ENCODE data around the gene DIP2B.

Gene DIP2B

DNA sequence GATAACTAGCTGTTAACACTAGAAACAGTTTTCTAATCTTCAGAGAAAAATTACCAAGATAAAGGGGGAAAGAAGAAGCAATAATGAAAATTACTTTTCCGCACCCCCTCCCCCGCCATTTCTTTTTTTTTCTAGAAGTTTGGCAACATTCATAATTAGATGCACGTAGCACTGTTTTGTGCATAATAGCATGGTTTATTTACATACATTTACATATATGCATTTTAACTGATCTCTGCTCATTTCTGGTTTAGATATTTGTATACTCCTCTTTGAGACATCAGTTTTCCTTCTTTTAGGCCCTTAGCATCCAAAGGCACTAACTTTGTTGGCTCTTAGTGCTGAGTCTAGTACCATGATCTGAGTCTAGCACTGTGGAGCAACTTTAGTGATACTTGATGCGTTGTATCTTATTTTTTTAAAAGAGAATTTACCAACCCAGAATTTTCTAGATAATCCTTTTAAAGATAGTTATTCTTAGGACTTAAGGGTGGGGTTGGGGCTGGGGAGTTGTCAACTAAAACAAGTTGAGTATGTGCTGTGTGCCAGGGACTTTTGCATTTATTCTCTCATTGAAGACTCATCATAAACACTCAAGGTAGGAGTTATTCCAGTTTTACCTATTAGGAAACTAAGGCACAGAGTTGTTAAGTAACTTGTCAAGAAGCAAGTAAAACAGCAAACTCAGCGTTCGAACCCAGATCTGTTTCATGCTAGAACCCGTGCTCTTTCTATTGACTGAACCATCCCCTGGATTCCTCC is 110.5 kb downstream of the DIP2B start:
- no peak for DNase-seq

DNA sequence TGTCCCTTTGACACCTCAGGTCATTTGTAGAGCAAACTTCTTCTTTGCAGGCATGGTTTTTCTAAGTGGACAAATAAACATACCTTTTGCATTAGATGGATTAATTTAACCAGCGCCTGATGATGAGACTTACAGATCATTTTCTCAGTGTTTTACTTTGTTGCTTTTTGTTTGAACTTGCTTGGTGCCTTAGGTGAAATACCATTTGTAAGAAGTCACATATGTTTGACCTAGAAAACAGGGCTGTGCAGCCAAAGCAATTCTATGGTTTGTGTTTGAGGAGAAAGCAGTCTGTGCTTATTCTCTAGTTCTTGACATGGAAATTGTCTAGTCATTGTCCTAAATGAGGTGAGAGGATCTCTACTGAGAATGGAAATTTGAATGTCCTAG is 111.1 kb downstream of the DIP2B start:
- no peak for DNase-seq

DNA sequence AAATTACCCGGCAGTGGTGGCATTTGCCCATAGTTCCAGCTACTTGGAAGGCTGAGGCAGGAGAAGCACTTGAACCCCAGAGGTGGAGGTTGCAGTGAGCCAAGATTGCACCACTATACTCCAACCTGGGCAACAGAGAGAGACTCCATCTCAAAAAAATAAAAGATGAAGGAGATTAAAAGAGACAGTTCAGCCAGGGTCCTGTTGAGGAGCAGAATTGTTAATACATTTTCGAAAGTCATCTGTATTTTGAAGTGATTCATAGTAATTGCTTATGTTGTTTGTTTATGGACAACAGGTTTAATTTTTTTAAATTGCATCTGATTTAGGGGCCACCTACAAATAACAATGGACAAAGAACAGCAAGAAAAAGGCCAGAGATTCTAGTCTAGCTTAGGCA is 112.9 kb downstream of the DIP2B start:
- DNase-seq, result no peak

DNA sequence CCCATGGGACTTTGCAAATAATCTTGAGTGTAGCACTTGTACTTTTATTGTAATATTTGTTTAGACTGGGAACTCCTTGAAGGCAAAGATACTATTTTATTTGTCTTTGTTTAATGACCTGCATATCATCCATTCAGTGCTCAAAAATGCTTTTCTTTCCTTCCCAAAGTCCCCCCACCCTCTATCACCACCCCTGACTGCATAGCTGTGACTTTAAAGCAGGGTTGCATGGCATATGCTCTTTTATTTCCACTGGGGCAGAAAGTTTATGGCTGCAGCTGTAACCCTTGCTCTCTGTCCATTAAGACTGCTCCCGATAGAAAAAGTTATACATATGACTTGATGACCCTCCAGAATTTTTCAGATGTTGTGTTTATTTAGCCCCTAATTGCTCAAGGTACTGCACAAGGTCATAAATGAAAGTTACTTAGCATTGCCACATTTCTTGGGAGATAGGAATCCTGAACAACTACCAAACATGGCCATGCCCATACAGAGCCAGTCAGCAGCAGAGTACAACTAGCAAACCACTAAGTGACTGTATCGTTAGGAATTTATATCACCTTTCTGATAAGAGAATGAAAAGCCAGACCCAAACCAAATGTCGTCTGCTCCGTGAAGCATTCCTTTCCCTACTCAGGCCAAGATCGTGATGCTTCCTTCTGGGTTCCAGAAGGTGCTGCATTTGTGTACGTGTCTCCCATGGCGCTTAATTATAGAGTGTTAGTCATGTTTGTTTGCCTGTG is 114.3 kb downstream of the DIP2B start:
- no peak for DNase-seq

DNA sequence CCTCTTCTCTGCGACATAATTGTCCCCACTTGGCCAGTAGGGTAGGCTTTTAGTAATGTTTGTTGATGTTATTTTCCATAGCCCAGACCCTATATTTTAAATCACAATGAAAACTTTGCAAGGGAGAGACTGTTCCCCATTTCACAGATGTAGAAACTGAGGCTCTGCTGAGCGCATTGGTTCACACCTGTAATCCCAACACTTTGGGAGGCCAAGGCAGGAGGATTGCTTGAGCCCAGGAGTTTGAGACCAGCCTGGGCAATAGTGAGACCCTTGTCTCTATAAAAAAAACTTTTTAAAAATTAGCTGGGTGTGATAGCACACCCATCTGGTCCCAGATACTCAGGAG is 114.8 kb downstream of the DIP2B start:
- no peak for DNase-seq

DNA sequence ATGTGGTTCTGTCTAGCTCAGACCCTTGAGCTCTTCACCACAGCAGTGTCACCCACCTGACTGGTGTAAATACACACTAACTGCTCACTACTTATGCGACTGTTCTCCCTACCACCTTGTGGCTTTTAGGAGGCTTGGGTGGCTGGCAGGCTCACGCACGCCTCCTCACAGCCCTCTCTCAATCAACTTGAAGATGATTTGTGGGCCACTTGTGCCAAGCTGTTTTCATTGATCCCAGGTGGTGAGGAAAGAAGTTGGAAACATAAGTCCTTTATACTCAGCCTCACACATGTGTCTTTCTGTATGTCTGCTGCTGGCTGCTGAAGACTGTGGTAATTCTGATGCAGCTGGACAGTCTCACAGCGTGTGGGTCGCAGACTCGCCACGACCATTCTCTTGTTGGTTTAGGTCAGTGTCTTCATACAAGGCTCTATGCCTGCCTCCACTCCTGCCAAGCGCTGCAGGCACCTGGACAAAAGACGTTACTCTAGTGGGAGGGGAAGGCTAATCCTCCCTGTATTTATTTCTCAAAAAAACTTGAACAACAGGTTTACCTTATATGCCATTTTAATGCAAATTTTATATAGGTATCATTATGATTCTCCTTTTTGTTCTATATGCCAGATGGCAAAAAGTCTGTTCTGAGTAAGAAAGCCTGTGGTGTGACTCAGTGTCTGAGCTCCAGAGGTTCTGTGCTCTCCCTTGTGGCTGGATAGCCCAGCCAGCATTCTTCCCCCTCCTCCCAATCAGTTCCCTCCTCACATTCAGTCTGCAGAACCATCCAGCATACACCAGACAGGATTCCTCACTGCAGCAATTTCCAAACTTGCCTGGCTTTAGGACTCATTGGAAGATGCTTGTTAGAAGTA is 115.6 kb downstream of the DIP2B start:
- peak in 1 of 2 donors; percentile 35 for DNase-seq

DNA sequence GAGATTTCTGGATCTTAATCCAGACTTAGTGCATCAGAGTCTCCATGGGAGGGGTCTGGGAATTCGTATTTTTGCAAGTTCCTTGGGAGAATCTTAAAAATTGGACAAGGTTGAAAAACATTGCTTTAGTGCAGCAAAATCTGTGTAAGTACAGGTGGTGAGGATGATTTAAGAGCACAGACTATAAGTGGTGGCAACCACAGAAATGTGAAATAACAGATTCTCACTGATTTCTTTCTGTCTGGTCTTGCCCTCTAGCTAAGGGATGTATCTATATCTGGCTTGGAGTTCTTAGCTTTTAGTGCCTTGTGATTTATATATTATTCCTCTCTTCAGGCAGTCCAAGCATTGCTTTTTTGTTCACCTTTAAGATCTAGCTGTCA is 116.2 kb downstream of the DIP2B start:
- no peak for DNase-seq

DNA sequence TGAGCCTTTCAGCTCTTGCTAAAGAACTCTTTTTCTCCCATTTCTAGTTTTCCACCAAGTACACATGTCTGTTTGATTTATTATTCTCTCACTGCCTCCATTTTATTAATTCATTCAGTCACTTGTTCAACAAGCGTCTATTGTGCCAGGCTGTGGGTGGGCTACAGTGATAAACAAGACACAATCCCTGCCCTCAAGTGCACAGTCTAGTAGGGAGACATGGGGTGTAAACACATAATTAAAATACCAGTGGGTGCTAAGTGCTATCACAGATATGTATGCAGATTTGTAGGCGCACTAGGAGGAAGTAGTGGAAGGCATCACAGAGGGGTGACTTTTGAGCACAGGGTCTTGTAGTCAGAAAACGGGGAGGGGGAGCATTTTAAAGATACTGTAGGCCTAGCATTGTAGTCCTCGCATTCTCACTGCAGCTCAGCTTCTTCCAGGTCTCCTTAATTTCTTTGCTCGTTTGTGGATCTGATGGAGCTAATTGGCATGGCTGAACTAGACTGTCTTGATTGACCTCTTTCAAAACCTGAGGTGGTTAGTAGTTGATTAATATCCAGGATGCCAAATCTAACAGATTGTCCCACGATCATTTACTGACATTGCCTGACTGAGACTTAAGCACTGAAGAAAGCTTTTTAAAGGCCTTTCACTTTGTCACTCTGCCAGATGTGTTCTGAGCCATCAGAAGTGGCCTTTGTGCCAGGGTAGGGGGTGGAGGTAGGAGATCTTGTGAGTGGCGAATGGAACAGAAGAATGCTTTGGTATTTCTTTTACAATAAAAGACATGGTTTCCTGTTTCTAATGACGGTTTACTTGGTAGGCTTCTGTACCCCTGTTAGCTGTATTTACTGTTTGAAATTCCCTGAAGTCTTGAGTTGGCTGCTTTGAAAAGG is 116.9 kb downstream of the DIP2B start:
- no peak for DNase-seq

DNA sequence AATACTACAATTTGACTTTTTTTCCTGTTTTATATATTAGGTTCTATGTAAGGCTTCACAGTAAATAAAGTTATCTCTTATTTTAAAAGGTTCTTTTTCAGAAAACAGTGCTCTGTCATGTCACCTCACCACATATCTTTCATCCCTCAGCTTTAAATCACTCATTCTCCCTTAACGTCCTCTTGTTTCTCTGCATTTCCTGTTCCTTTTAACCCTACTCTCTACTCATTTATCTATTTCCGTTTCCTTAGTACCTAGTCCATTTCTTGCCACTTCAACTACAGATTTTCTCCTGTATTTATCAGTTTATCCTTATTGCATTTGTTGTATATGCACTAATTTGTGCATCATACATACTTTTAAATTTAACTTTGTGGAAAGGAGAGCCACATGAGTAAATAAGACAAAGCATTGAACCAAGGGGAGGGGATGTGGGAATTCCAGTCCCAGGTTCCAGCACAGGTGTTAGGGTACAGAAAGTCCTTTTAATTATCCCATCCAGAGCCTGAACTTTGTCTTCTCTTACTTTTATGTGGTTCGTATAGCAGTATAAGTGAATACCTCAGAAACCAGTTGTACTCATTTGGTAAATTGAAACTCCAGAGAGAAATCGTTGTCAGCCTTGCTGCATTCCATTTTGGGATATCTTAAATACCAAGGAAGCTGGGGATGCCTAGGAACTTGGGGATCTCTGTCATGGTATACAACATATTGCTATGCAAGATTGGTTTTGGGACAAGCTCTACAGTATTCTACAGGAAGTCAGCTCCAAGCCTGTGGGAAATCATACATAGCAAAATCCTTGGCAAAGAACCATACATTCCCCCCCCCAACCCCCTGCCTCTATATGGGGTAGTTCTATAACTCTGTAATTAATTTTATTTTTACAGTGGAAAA is 120.5 kb downstream of the DIP2B start:
- DNase-seq, result no peak

DNA sequence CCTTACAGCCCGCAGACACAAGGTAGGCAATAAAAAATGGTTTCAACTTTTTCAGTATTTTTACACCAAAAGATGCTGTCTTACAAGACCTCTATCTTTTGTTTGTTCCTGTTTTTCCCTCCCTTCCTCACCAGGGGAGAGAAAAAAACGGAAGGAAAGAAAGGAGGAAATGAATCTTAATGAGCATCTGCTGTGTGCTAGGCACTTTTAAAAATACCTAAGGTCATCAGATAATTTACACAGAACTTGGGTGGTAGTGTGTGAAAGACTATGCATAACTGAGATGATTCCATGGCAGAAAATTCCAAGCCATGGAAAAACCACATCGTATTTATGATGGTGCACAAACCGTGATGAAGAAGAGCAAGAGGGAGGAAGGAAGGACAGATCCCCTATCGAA is 121.2 kb downstream of the DIP2B start:
- no peak for DNase-seq

DNA sequence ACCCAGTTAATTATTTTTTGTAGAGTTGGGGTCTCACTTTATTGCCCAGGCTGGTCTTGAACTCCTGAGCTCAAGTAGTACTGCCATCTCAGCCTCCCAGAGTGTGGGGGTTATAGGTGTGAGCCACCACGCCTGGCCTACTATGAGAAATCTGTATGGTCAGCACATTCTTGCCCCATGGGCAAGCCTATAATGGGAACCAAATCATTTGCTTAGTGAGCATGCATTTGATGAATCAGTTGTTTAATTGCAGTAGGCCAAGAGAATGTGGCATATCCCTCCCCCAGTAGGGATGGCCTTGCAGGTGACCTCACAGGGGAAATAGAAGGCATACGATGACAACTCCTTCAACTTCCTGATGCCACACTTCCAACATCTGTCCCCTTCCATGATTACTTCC is 122.7 kb downstream of the DIP2B start:
- DNase-seq, result no peak

DNA sequence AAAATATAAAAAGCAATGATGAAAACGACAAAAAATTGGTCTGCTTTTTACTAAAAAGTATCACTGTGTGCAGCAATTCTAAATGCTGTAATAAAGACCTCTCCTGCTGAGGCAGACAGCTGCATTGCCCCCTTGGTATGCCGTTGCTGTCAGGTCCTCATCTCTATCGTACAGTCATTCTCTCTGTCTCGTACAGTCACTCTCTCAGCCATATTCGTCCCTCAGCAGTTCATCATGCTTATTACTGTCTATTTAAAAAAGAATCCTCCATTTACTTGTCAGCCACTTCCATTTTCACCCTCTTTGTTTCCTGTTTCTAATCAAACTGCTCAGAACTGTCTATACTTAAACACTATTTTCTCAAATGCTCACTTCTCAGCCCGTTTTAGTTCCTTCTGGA is 123.6 kb downstream of the DIP2B start:
- no peak for DNase-seq

DNA sequence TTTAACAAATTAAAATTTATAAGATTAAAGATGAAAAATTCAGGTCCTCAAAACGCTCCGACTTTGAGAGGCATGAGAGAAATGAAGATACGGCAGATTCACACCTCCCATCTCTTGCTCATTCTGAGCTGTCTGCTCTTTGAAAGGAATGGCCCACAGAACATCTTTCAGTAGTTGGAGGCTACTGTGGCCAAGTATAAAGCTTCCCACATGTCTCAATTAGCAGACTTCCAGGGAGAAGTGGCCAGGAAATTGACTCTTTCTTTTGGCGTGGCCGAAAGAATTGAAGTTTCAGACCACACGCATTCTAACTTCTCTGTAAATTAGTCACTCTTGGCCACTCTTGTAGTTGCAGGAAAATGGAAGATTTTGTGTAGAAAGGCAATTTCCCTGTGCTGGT is 129.2 kb downstream of the DIP2B start:
- DNase-seq, result no peak

DNA sequence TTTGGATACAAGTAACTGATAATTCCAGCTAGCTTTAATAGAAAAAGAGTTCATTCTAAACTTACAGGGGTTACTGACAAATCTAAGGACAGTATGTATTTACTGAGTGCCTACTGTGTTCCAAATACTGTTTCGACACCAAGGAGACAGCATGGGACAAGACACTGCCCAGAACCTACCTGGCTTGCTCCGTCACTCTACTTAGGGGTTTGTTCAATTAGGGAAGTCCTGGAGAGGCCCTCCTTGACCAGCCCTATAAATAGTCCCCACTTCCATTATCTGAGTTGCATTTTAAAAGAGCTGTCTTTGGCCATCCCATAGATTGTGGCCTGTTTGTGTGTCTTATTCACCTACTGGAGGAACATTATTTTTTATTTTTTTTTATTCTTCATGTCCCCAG is 129.6 kb downstream of the DIP2B start:
- no peak for DNase-seq

DNA sequence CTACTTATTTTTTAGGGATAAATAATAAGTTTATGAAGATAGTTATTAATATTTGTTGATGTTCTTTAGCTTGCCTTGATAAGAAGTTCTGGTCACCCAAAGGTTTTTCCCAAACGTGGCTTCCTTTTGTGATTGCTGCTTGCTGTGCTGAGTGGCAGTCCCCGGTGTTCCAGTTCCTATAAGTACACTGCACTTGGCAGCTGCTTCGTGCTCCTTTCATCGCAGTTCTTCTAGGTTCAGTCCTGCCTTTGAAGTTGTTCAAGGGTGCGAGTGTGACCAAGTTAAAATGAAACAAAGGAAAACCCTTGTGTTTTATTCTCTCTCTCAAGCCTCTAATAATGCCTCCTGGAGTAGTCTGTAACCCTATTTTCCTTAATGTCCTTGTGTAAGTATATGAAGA is 130.6 kb downstream of the DIP2B start:
- no peak for DNase-seq

DNA sequence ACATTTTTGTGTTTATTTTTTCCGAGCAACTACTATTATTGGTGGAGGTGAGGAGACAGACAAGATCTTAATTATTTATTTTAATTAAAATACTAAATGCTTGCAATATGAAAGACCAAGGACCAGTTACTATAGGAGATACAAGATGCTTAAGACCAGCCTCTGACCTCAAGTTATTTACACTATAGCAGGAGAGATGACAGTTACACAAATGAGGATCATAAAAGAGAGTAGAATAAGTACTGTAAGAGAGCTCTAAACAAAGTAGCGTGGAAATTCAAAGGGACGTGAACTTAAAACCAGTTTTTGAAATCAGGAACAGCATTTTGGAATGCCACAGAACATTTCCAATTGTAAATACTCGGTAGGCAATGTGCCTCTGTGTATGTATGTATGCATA is 131.1 kb downstream of the DIP2B start:
- no peak for DNase-seq

DNA sequence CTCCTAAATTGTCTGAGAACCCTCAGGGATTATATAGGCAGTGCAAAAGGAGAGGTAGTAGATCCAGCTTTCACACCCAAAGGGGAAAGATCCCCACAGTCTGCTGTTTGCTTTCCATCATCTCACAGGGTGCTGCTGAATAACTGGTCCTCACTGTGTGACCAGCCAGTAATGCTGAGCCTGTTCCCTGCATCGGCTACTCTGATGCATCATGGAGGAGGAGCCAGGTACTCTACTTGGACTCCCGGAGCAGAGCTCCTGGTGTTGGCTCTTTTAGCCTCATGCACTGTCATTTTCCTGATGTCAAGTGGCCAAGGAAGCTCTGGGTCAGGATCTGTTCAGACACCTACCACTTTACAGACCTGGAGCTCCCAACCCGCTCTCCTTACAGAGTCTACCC is 131.7 kb downstream of the DIP2B start:
- no peak for DNase-seq

DNA sequence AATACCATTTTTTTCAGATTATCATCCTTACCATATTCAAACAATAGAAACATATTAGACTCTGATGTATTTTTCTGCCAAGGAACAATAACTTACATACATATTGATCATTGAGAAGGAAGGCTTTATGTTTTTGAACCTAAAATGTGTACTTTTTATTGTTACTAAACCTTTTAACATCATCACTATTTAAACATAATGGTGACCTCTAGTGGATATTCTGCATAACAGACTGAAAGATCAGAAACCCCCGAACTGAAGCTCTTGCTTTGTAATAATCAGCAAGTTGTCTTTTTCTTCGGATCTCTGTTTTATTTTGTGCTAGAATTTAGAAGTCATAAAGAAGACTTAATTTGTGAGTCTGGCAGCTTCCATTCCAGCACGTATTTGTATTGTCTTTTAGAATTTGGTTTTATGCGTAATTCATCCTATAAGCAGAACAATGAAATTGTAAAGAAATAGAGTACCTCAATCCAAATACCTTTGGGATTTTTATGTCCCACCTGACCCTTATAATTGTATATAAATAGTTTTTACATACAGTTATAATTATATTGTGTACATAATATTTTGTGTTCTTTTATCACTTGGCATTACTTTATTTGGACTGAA is 133.2 kb downstream of the DIP2B start:
- no peak for DNase-seq

DNA sequence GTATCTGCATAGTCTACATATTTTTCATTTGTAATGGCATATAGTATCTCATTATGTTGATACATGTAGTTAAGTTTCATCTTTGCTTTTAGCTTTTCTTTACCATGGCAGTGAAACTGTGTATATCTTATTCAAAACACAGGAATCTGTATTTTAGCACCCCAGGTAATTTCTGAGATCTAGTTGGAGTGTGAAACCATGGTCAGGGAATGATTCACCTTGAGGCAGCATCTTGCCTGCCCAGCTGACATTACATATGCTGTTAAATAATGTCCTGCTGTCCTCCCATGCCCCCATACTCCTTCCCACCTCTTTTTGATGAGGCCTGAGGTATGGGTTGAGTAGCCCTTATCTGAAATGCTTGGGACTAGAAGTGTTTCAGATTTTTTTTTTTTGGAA is 133.7 kb downstream of the DIP2B start:
- DNase-seq, result no peak

DNA sequence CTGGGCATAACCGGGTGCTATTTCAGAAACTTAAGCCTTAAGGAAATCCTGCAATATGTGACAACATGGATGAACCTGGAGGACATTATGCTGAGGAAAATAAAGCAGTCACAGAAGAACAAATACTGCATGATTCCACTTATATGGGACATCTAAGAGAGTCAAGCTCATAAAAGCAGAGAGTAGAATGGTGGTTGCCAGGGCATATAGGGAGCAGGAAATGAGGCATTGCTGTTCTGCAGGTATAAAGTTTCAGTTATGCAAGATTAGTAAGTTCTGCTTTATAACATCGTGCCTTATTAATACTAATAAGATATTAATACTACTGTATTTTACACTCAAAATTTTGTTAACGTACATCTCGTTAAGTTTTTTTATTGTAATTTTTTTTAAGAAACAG is 134.9 kb downstream of the DIP2B start:
- no peak for DNase-seq

DNA sequence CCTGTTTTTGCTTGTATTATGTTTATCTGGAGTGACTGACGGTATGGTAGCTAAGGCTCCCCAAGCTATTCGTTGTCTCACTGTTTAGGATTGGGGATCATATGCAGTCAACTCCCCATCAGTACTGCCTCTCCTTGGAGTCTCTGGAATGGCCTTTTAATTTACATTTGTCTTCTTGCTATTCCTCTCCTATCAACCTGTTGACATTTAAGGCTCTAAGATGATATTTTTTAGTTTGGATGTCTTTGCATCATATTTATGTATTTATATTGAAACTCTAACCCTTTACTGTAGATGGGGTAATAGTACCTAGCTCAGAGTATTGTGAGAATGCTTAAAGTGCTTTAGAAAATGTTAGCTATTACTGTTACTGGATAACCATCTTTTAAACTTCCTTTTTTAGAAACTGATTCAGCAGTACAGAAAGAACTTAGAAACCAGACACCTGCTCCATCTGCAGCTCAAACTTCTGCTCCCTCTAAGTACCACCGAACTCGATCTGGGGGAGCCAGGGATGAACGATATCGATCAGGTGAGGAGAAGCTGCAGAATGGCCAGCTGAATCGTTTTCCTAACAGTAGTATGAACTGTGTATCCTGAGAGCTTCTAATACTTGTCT is 135.6 kb downstream of the DIP2B start:
- DNase-seq, result no peak

All from stimulated activated CD4-positive, alpha-beta T cell treated with anti-CD3 and anti-CD28 coated beads, Interleukin-2, amount 100 ng/mL, for 24 hours (primary cell).